SK-N-SH (cell line): ENCODE data around the gene DNAJA2. TPM values are rescaled to one million over a fixed set of nuclear protein-coding genes. Genes with fewer than 3 reads are reported as not detected.

Experiments
- CTCF ChIA-PET: fragments of 300-600, 350-600 bp; formaldehyde crosslinking; extraction: SDS; loops from one replicate; lab custom pipeline; 2021; lab: Yijun Ruan, JAX
- POLR2A ChIA-PET: fragments of 350-600 bp; sonication (Branson Sonifier 250); formaldehyde crosslinking; extraction: SDS; loops from one replicate; lab custom pipeline; 2020; ENCODE audit warnings: antibody characterized with exemption, inconsistent platforms; lab: Yijun Ruan, JAX
- DNase-seq: peaks from one replicate; pipeline ENCODE4 v3.0.0; 2012
- H2AFZ ChIP-seq: fragments of 200-600 bp; sonication (generic); 2 replicates; pipeline ENCODE4 v1.8.1; 2016; ENCODE audit warnings: antibody characterized with exemption, mild to moderate bottlenecking, low read depth
- H3F3A ChIP-seq: fragments of 200-600 bp; sonication (generic); replicated peaks from 2 replicates; pipeline ENCODE3; 2016; ENCODE audit warnings: antibody characterized with exemption, mild to moderate bottlenecking; ENCODE audit not compliant: insufficient read depth
- H3K27ac ChIP-seq, 2 experiments: fragments of 200-500 bp in 1 of 2; fragments of 200-600 bp in 1 of 2; sonication (Bioruptor generic) in 1 of 2; sonication (generic), shearing (Covaris generic) in 1 of 2; 2 replicates each; pipeline versions ENCODE4 v1.5.1 to v1.6.1; 2014 to 2016; ENCODE audit warnings: low read depth in 2 of 2, inconsistent platforms in 1 of 2, low read length in 1 of 2, mild to moderate bottlenecking in 1 of 2, mixed read lengths in 1 of 2
- H3K27me3 ChIP-seq: fragments of 200-600 bp; sonication (generic), shearing (Covaris generic); 2 replicates; pipeline ENCODE4 v1.6.1; 2016; ENCODE audit warnings: mixed run types; ENCODE audit not compliant: insufficient read depth
- H3K36me3 ChIP-seq, 2 experiments: fragments of 200-500 bp in 1 of 2; fragments of 200-600 bp in 1 of 2; sonication (Bioruptor generic) in 1 of 2; sonication (generic) in 1 of 2; replicated peaks in 1 of 2; 2 replicates each; pipeline versions ENCODE3 to v1.5.1; 2014 to 2016; ENCODE audit warnings: low read length in 1 of 2, mild to moderate bottlenecking in 1 of 2; ENCODE audit not compliant: insufficient read depth in 2 of 2, control insufficient read depth in 1 of 2
- H3K4me1 ChIP-seq, 2 experiments: fragments of 200-500 bp in 1 of 2; fragments of 200-600 bp in 1 of 2; sonication (Bioruptor generic) in 1 of 2; sonication (generic), shearing (Covaris generic) in 1 of 2; 2 replicates each; pipeline versions ENCODE4 v1.5.1 to v1.6.1; 2014 to 2016; ENCODE audit warnings: low read depth in 1 of 2, low read length in 1 of 2, mixed run types in 1 of 2; ENCODE audit not compliant: insufficient read depth in 2 of 2, control insufficient read depth in 1 of 2
- H3K4me2 ChIP-seq: fragments of 200-600 bp; sonication (generic), shearing (Covaris generic); 2 replicates; pipeline ENCODE4 v1.6.1; 2017; ENCODE audit warnings: mixed run types
- H3K4me3 ChIP-seq, 2 experiments: fragments of 200-500 bp in 1 of 2; fragments of 200-600 bp in 1 of 2; sonication (Bioruptor generic) in 1 of 2; sonication (generic), shearing (Covaris generic) in 1 of 2; 2 replicates each; pipeline versions ENCODE4 v1.5.1 to v1.8.1; 2014 to 2016; ENCODE audit warnings: low read depth in 2 of 2, inconsistent platforms in 1 of 2, low read length in 1 of 2, mild to moderate bottlenecking in 1 of 2, mixed read lengths in 1 of 2, moderate library complexity in 1 of 2
- H3K79me2 ChIP-seq: fragments of 200-600 bp; sonication (generic); 2 replicates; pipeline ENCODE4 v1.8.1; 2017; ENCODE audit warnings: mild to moderate bottlenecking; ENCODE audit not compliant: insufficient read depth
- H3K9ac ChIP-seq: fragments of 200-600 bp; sonication (generic); 2 replicates; pipeline ENCODE4 v1.6.1; 2017; ENCODE audit warnings: mixed run types
- H3K9me2 ChIP-seq: fragments of 200-600 bp; sonication (generic); 2 replicates; pipeline ENCODE4 v1.6.1; 2017; ENCODE audit warnings: mixed run types
- H3K9me3 ChIP-seq: fragments of 200-600 bp; sonication (generic); 2 replicates; pipeline ENCODE4 v1.6.1; 2017; ENCODE audit warnings: mixed run types, mild to moderate bottlenecking, moderate library complexity
- H4K20me1 ChIP-seq: fragments of 200-600 bp; sonication (generic); 2 replicates; pipeline ENCODE4 v1.6.1; 2017; ENCODE audit warnings: mild to moderate bottlenecking, mixed run types; ENCODE audit not compliant: insufficient read depth
- CHD2 ChIP-seq: fragments of 150-350 bp; IDR thresholded peaks from 2 replicates; pipeline ENCODE4 v1.6.1; 2018; ENCODE audit warnings: low read length; ENCODE audit not compliant: partially characterized antibody
- FOSL2 ChIP-seq: IDR thresholded peaks from 2 replicates; pipeline ENCODE4 v1.4.0; 2012; ENCODE audit warnings: low read depth, mild to moderate bottlenecking, moderate library complexity, borderline replicate concordance
- FOXJ3 ChIP-seq: sonication (generic); formaldehyde crosslinking; IDR thresholded peaks from 2 replicates; pipeline ENCODE4 v1.5.1; 2020; ENCODE audit warnings: mild to moderate bottlenecking, missing genetic modification reagents
- GABPA ChIP-seq: IDR thresholded peaks from 2 replicates; pipeline ENCODE4 v1.4.0; 2012; ENCODE audit warnings: low read depth, mild to moderate bottlenecking
- JUND ChIP-seq: IDR thresholded peaks from 2 replicates; pipeline ENCODE4 v1.4.0; 2012
- RAD21 ChIP-seq: IDR thresholded peaks from 2 replicates; pipeline ENCODE4 v1.6.1; 2012; ENCODE audit warnings: mild to moderate bottlenecking, low read length
- RFX5 ChIP-seq: IDR thresholded peaks from 2 replicates; pipeline ENCODE4 v1.6.1; 2012; ENCODE audit warnings: mild to moderate bottlenecking, improper control_type of control experiment, low read length
- RXRA ChIP-seq: IDR thresholded peaks from 2 replicates; pipeline ENCODE4 v1.4.0; 2012; ENCODE audit warnings: low read depth, mild to moderate bottlenecking, borderline replicate concordance
- SIN3A ChIP-seq: IDR thresholded peaks from 2 replicates; pipeline ENCODE4 v1.6.1; 2012; ENCODE audit warnings: low read depth, mild to moderate bottlenecking, low read length, moderate library complexity, borderline replicate concordance
- SMC3 ChIP-seq: IDR thresholded peaks from 2 replicates; pipeline ENCODE4 v1.6.1; 2012; ENCODE audit warnings: low read depth, low read length, improper control_type of control experiment
- TAF1 ChIP-seq: IDR thresholded peaks from 2 replicates; pipeline ENCODE4 v1.6.1; 2012; ENCODE audit warnings: low read depth, mild to moderate bottlenecking, low read length, moderate library complexity, borderline replicate concordance
- YY1 ChIP-seq: IDR thresholded peaks from 2 replicates; pipeline ENCODE4 v1.4.0; 2012; ENCODE audit warnings: low read depth, mild to moderate bottlenecking
- WGBS: methylation state at CpG from one replicate; pipeline ENCODE4 v1.1.6; 2017; ENCODE audit warnings: low lambda C conversion rate; 5-methylcytosine and 5-hydroxymethylcytosine counted together
- polyA plus RNA-seq, 3 experiments: library from polyadenylated mRNA; depleted of rRNA; stranded (reverse); fragments of >200 nt; gene quantifications; 2 replicates each; pipeline ENCODE4 v1.2.3, GENCODE V29; 2012
- TF ChIP-seq, protein P1 (sequence below): fragments of 150-350 bp; IDR thresholded peaks from 2 replicates; pipeline ENCODE4 v1.6.1; 2017; ENCODE audit warnings: antibody characterized with exemption, low read length, low read depth, borderline replicate concordance
- TF ChIP-seq, protein P2 (sequence below): IDR thresholded peaks from 2 replicates; pipeline ENCODE4 v1.4.0; 2012; ENCODE audit warnings: low read depth, borderline replicate concordance
- TF ChIP-seq, protein P3 (sequence below): fragments of 200-600 bp; sonication (generic); IDR thresholded peaks from 2 replicates; pipeline ENCODE4 v1.6.1; 2017; ENCODE audit warnings: antibody characterized with exemption, mild to moderate bottlenecking, moderate library complexity

Gene DNAJA2
- polyA plus RNA-seq, 1 of the 3 experiments (the other 2 are of a cell fraction), result 9.7 TPM

DNA sequence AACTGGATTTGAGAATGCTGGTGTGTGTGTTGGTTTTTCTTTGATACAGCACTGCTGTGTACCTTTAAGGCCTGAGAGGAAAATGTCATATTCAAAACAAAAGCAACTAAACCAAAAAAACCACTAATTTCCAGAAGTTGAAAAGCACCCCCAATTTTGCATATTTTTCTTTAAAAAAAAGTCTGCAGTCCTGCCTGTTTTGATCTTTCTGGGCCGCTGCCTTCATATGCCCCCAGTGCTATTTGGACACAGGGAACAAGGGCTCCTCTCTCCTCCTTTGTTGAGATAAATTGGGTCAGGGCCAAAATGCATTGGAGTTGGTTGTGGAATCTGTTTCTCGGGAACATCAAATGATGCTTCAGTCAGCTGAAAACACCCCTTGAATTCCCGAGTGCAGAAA, 62.4 kb downstream of the DNAJA2 start:
- CTCF ChIA-PET, result interaction anchor here (1.3 to 16.0 kb wide), 3 partner anchors 19 to 58 kb away, joined by 5 to 231 read pairs (median 11); no protein-coding TSS in a partner anchor
- POLR2A ChIA-PET, result no interaction called here
- WGBS, result 96% methylated on average over 3 of the region's 3 CpGs
- Histone ChIP-seq H3K36me3 (peaks cover 23 to 33% of the 10 kb centered on the region in 2 experiments), H3K27me3 (no peaks in the 10 kb centered on the region), H3K4me1 (no peaks in the 10 kb centered on the region; a peak in 1 of 4 replicates), H3K4me2 (no peak overlapping the region), H3K79me2 (no peaks in the 10 kb centered on the region), H2AFZ (no peak overlapping the region), H3K9ac (no peak overlapping the region), H3K9me2 (no peaks in the 10 kb centered on the region), H3K4me3 (no peak overlapping the region), H4K20me1 (no peaks in the 10 kb centered on the region), H3K9me3 (no peaks in the 10 kb centered on the region), H3K27ac (no peak overlapping the region), H3F3A (no peaks in the 10 kb centered on the region)
- no peak for DNase-seq
- TF ChIP-seq SIN3A, result no peak
- TF ChIP-seq YY1, result no peak
- TF ChIP-seq RXRA, result no peak
- TF ChIP-seq TAF1, result no peak
- TF ChIP-seq CHD2, result no peak
- TF ChIP-seq RAD21, result no peak
- TF ChIP-seq GABPA, result no peak
- TF ChIP-seq SMC3, result no peak
- no peak for TF ChIP-seq RFX5
- no peak for TF ChIP-seq FOXJ3 (CRISPR knock-in tag)
- TF ChIP-seq, protein P1, sequence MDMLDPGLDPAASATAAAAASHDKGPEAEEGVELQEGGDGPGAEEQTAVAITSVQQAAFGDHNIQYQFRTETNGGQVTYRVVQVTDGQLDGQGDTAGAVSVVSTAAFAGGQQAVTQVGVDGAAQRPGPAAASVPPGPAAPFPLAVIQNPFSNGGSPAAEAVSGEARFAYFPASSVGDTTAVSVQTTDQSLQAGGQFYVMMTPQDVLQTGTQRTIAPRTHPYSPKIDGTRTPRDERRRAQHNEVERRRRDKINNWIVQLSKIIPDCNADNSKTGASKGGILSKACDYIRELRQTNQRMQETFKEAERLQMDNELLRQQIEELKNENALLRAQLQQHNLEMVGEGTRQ, result no peak
- TF ChIP-seq JUND, result no peak
- TF ChIP-seq, protein P2, sequence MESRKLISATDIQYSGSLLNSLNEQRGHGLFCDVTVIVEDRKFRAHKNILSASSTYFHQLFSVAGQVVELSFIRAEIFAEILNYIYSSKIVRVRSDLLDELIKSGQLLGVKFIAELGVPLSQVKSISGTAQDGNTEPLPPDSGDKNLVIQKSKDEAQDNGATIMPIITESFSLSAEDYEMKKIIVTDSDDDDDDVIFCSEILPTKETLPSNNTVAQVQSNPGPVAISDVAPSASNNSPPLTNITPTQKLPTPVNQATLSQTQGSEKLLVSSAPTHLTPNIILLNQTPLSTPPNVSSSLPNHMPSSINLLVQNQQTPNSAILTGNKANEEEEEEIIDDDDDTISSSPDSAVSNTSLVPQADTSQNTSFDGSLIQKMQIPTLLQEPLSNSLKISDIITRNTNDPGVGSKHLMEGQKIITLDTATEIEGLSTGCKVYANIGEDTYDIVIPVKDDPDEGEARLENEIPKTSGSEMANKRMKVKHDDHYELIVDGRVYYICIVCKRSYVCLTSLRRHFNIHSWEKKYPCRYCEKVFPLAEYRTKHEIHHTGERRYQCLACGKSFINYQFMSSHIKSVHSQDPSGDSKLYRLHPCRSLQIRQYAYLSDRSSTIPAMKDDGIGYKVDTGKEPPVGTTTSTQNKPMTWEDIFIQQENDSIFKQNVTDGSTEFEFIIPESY, result no peak
- no peak for TF ChIP-seq FOSL2

DNA sequence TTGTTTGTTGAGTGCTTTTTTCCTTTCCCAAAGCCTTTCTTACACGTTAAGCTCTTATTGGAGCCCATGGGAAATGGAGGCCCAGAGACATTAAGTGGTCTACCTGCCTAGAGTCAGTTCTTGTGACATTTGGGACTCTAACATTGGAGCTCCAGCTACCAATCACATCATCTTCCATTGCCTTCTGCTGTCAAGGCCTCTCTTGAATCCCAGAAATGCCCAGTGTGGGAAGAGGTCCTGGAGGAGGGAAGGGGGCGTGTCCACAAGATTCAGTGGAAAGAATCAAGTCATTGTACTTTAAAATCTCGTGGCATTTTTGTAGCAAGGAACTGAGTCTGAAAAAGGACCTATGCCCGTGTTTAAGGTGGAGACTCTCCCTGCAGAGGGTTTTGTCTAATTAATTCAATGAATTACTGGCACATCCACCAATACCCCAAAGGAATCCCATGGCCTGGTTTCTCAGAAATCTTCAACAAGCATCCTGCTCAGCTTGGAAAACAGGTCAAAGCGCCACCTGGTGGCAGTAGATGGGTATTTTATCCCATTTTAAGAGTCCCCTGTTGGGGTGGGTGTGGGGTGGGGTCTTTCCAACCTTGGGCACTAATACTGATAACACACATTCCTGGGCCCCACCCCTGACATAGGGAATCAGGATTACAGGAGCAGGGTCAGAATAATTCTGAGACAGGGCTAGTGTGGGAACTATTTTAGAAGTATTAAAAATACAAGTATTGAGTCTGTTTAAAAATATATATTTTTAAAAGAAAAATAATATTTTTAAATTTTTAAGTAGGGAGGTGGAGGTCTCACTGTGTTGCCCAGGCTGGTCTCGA, 64.7 kb downstream of the DNAJA2 start:
- Histone ChIP-seq H3K4me2 (no peak overlapping the region), H4K20me1 (no peaks in the 10 kb centered on the region), H3K9me2 (no peaks in the 10 kb centered on the region), H3K27ac (no peak overlapping the region), H3K79me2 (no peaks in the 10 kb centered on the region), H3K27me3 (no peaks in the 10 kb centered on the region), H3K9me3 (no peaks in the 10 kb centered on the region), H3K36me3 (peaks cover 23 to 31% of the 10 kb centered on the region in 2 experiments), H2AFZ (no peak overlapping the region), H3F3A (no peaks in the 10 kb centered on the region), H3K4me3 (no peak overlapping the region), H3K9ac (no peak overlapping the region), H3K4me1 (no peaks in the 10 kb centered on the region; a peak in 1 of 4 replicates)
- DNase-seq, result peak; percentile 84
- ChIA-PET POLR2A (interaction anchor here (1.0 kb wide), 1 partner anchor 55 kb away, joined by 4 read pairs; no protein-coding TSS in a partner anchor), CTCF (interaction anchor here (0.6 to 16.0 kb wide), 32 partner anchors 8 to 1256 kb away, joined by 3 to 231 read pairs (median 6); partner anchors contain the start of gene GPT2)
- WGBS, result 41% methylated on average over 6 of the region's 6 CpGs
- TF ChIP-seq RAD21 (peak; percentile 71), SMC3 (peak; percentile 85), TAF1 (no peak), RXRA (no peak)
- TF ChIP-seq, protein P3, sequence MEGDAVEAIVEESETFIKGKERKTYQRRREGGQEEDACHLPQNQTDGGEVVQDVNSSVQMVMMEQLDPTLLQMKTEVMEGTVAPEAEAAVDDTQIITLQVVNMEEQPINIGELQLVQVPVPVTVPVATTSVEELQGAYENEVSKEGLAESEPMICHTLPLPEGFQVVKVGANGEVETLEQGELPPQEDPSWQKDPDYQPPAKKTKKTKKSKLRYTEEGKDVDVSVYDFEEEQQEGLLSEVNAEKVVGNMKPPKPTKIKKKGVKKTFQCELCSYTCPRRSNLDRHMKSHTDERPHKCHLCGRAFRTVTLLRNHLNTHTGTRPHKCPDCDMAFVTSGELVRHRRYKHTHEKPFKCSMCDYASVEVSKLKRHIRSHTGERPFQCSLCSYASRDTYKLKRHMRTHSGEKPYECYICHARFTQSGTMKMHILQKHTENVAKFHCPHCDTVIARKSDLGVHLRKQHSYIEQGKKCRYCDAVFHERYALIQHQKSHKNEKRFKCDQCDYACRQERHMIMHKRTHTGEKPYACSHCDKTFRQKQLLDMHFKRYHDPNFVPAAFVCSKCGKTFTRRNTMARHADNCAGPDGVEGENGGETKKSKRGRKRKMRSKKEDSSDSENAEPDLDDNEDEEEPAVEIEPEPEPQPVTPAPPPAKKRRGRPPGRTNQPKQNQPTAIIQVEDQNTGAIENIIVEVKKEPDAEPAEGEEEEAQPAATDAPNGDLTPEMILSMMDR, result peak; percentile 66
